GM13976 (cell line): ENCODE measurements around the gene PPP1R14B.
"Not testable (repeated sequence)": the region's sequence is repeated elsewhere in the genome, so short reads cannot be mapped to it uniquely, and the experiment has no call there.

ENCODE experiments used
- DNase-seq: peaks from one replicate; pipeline ENCODE4 v3.0.0; 2012; ENCODE audit warnings: low spot score
- CTCF ChIP-seq: IDR thresholded peaks from 2 replicates; pipeline ENCODE4 v1.5.1; 2012; ENCODE audit warnings: borderline replicate concordance, mild to moderate bottlenecking; ENCODE audit not compliant: insufficient read depth; ENCODE audit errors: extremely low read depth, missing control alignments, control extremely low read depth
- in situ Hi-C: fragments of 300-500 bp; cut with MboI; formaldehyde crosslinking; loops from one replicate; pipeline ENCODE4 v1.12.0; 2022; ENCODE audit warnings: low sequenced_read_pairs, mixed read lengths, inconsistent platforms; ENCODE audit not compliant: unreplicated experiment

PPP1R14B gene

GRCh38 chr11:64248578-64248977 lies 1.8 kb upstream of the PPP1R14B start:
- TF ChIP-seq CTCF: no peak
- in situ Hi-C loops: no loop called here
- DNase-seq: no peak

DNA sequence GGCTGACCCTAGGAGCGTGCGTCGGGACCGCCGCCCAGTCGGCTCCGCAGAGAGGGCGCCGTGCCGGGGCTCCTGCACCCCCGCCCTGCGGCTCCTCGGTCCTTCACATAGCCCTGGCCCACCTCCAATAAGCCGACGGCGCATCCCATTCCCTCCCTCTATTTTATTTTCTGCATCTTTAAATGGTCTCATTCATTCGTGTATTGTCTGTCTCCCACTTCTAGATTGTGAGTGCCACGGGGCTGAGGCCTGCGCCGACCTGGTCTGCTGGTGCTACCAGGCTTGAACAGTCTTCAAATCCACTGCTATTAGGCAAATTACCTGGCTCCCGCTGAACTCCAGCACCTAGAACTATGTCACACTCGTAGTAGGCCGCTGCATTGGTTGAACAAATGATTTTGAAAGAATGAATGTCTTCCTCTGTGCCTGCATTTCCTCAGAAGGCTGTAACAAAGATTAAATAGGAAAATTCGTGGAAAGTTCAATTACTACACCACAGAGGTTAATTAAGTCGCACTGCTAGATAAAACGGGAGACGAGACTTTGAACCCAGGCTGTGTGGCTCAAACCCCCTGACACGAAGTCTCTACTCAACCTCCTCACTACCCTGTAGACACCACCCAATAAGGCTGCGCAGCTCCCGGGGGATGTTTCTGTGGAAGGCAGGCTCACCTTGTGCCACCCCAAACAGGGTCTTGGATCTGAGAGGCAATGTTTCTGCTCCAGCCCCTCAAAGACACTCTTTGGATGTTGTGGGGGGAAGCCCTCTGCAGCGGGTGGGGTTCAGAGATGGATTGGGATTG lies 1.2 kb upstream of the PPP1R14B start:
- DNase-seq: no peak
- TF ChIP-seq CTCF: no peak
- in situ Hi-C loops: no loop called here

DNA sequence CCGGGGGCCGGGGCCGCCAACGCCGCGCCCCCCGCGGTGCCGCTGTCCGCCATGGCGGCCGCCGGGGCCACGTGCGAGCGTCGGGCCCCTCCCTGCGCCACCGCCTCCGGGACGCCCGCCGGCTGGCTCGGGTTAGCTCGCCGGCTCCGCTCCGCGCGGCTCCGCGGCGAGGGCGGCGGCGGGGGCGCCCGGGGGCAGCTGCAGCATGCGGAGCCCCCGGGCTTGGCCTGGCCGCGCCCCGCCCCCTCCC lies 197 bp downstream of the PPP1R14B start:
- in situ Hi-C loops, DNase-seq: not testable (repeated sequence)

DNA sequence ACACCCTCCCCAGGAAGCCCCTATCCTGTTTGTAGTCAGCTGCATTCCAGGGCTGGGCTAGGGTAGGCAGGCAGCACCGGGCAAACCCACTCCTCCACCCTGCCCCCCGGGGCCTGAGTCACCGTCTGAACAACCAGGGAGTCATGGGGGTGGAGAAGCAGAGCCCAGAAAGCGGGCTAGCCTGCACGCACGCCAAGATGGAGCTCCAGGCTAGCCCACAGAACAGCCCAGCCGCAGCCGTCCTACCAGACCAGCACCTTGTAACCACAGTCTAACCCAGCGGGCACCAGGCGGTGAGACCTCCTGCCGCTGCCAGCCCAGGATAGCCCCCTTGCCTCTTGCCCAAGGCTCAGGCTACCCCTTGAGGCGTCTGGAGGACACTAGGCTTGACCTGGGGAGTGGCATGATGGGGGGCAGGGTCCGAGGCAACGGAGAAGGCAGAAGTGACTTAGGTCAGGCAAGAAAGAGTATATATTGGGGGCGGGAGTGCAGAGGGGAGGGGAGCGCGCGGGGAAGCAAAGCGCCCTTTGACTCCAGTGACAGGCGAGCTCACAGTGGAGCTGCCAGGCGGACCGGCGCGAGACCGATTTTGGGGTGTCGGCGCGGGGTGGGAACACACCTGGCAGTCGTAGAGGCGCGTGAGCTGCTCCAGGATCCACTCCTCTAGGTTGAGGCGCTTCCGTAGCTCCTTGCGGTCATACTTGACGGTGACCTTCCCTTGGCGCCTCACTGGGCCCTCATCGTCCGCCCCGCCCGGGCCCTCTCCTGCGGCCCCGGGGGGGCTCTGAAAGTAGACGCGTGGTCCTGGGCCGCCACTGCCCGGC lies 734 bp downstream of the PPP1R14B start:
- peak; percentile 56 for DNase-seq
- in situ Hi-C loops: no loop called here
- TF ChIP-seq CTCF: no peak

DNA sequence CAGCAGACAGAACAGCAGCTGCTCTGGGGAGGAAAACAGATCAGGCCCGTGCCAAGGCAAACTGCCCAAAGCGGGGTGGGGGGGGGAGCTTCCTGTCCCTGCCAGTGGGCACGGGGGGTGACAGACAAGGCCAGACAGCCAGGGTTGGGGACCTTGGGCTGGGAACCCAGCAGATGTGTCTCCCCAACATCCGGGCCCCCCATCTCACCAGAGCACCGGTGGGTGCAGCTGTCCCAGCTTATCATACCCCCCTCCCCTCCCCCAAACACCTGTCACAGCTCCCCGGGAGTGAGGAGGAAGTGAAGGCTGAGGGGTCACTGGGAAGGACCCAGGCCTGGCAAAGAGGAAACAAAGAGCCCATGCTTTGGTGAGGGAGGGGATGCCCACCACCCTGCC lies 1.3 kb downstream of the PPP1R14B start:
- no peak for DNase-seq
- in situ Hi-C loops: no loop called here
- TF ChIP-seq CTCF: no peak

DNA sequence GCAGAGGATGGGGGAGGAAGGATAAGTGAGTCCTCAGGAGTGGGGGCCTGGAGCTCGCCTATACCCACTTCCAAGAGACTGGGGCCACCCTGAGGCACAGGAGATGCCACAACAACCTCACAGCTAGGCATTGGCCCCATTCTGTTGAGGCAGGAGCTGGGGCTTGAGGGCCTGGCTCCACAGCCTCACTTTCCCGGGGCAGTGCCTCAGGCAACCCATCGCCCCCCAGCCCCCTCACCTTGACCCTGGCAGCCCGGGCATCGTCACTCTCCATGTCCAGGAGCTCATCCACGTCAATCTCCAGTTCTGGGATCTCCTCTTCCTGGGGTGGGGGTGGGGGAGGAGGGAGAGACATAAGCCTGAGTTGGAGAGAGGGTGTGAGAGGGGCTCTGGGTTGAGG lies 1.8 kb downstream of the PPP1R14B start:
- no peak for DNase-seq
- in situ Hi-C loops: no loop called here

More for the DNA sequence above, 1.8 kb downstream of the PPP1R14B start:
- TF ChIP-seq CTCF: no peak
